Fibroblast of skin of left biceps (primary cell): Measurements from ENCODE around the gene PEX14.

Experiments
- DNase-seq, 2 experiments: peaks; one replicate each; pipeline ENCODE4 v3.0.0-alpha.2; 2013; ENCODE audit warnings: low read depth in 2 of 2

PEX14 gene

DNA sequence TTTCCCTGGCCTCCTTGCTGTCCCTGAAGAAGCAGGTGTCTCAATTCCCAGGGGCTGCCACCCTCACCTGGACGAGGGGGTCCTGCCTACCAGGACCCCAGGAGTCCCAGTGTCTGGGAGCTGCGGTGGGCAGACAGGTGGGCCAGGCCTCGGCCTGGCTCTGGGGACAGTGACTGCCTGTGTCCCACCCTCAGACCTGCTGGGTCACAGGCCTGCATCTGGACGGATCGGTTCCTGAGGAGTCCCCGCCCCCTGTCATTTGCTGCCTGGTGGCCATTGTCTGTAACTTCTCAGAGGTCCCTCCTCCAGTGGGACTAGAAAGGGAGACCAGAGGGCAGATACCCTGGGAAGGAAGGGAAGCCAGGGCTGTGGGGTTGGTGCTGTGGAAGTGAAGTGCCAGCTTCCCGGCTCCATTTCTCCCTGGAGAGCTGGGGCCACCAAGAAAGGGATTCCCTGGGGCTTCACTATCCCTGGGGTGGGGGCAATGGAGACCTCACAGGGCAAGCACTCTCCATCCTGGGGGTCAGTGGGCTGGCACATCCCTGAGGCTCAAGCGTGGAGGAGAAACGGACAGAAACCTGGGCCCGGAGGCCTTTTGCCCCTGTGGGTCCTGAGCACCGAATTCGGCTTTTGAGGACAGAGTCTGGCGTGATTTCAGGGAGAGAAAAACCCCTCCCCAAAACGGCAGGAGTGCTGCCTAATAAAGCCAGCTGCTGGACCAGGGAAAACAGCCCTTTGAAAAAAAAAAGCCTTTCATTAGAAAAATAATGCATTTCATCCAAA lies 157.3 kb downstream of the PEX14 start:
- no peak for DNase-seq

- DNase-seq: no peak
Measured at GRCh38 chr1:10632691-10633090, 157.9 kb downstream of the PEX14 start.

GRCh38 chr1:10633416-10633815 lies 158.7 kb downstream of the PEX14 start:
- DNase-seq: no peak

DNA sequence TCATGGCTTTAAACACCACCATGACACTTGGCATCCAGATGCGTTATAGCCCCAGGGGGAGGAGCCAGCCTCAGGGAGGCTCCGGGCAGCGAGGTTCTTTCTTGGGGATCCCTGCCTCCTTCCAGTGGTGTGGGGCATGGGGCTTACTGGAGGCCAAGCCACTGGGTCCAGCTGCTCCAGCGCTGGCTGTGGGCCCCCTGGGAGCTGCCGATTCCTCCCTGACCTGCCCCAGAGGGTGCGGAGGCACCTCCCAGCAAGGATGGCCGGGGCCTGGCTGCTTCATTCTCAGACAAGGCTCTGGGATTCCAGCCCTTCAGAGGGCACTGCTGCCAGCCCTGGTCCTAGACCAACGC lies 159.3 kb downstream of the PEX14 start:
- DNase-seq: no peak

DNA sequence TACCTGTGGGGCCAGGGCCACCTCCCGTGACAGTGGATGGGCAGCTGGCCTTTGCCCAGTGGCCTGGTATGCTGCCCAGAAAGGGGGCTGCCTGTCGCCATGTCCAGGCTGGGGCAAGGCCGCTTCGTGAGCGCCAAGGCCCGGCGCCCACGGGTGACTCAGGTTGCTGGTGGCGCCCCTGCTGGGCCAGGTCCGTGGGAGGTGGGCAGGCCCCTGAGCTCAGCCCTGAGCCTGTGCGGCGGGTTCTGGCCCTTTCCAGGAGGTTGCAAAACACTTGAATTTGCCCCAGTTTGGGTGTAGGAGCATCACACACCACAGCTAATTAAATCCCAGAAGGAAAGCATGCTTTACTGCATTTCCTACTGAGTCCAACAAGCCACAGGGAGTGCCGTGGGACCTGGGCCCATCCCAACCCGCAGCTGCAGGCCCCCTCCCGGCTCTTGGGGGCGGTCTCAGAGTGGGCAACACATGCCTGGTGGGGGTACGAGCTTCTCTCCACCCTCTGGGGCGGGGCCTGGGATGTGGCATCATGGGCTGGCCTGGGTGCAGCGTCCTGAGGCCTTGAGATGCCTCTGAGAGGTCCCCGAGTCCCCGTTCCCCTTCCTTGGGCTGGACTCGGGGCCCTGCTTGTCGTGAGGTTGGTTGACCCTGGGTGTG lies 159.8 kb downstream of the PEX14 start:
- no peak for DNase-seq

DNA sequence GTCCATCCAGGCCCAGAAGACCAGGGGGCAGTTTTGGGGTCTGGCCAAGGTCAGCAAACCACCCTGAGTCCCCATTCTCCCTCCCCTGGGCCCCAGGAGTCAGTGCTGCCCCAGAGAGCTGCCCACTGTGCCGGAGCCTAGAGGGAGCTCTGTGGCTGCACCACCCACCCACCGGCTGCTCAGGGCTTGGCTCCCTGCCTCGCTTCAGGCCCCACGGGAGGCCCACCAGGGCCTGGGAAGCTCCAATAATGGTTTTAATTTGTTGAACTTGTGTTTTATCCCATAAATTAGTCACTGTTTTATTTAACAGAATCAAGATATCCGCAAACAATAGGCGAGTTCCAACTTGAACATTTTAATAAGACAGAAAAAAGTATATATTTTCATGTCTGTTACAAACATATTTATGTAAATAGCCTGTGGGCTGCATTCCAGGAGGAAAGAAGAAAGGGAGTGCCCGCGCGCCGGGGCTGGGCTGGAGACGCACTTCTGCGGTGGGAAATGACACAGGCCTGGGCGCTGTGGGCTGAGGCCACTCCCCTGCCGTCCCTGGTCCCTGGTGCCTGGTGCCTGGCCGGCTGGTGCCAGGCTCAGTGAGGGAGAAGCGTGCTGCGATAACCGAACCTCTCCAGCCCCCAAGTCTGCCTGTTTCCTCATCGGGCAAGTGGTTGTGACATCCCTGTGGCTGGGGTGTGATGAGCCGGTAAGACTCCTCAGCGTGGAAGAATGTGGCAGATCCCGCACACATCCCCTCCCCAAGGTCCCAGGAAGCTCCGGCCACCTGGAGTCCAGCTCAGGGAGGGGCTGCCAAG lies 160.5 kb downstream of the PEX14 start:
- no peak for DNase-seq

DNA sequence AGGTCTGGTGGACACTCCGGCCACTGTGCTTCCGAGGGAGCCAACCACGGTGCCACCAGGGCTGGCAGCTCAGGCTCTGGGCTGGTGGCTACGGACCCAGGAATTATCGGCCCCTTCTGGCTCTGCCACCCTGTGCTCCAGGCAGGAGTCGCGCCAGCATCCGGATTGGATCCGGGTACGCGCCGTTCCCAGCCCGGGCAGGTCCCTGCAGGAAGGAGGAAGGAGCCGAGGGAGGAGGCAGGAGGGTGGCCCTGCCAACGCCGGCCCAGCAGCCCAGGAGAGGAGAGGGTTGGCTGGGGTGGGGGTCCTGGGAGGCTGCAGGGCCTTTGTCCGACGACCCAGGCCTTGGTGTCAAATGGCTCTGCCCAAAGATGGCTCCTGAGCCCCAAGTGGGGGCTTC lies 161.2 kb downstream of the PEX14 start:
- DNase-seq: no peak

DNA sequence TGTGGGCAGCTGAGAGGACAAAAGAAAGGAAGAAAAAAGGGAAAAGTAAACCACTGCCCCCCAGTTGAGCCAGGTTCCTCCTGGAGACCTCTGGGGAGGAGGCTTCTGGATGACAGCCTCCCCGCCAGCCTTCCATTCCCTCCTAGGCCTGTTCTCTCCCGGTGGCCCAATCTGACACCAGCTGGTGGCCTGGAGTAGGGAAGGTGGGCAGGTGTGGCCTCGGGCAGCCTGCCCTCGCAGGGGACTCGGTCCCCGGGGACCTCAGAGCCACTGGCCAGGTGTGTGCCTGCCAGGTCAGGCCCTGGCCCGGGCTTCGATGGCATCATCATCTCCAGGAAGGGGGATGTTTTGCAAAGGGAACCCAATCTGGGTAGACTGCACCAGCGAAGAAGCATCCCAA lies 162.7 kb downstream of the PEX14 start:
- no peak for DNase-seq

GRCh38 chr1:10637834-10638558 lies 163.2 kb downstream of the PEX14 start:
- no peak for DNase-seq

DNA sequence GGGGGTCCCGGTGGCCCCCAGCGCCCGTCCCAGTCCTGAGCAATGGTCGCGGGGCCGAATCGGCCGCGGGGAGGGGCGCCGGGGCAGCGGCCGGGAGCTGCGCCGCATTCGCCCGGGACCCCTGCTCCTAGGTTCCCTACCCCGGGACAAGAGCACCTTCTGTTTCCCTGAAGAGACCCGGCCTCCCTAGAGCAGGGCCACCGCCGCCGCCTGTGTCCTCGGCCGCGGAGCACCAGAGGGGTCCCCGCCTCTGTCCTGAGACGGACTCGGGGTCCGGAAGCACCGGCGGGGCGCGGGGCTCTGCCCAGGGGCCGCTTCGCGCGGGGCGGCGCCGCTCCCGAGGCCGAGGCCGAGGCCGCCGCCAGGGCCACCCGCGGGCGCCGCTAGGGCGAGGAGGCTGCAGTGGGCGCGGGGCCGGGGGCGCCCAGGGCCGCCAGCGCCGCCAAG lies 163.8 kb downstream of the PEX14 start:
- DNase-seq: no peak

DNA sequence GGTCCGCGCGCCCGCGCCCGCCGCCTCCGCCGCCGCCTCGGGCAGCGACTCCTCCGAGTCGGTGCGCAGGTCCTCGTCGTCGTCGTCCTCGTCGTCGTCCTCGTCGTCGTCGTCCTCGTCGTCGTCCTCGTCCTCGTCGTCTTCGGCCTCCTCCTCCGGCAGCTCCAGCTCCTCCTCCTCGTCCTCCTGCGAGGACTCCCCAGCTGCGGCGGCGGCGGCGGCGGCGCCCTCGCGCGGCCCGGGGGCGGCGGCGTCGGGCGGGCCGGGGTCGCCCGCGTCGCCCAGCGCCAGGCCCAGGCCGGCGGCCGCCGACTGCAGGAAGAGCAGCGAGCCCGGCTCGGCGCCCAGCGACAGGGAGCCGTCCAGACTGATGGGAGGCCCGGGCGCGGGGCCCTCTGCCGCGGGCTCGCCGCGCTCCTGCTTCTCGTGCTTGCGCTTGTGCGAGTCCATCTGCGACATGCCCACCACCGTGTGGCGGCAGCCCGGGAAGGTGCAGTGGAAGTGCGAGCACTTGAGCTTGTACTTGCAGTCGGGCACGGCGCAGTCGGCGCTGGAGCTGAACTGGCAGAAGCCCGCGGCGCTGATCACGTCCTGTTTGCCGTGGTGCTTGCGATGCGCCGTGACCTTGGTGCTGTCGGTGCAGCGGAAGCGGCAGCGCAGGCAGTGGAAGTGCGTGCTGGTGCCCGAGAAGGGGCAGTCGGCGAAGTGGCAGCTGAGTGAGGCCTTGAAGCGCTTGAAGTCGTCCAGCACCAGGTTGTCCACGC lies 164.4 kb downstream of the PEX14 start:
- DNase-seq: no peak

- no peak for DNase-seq
Measured at GRCh38 chr1:10639775-10640578, 165.2 kb downstream of the PEX14 start.

DNA sequence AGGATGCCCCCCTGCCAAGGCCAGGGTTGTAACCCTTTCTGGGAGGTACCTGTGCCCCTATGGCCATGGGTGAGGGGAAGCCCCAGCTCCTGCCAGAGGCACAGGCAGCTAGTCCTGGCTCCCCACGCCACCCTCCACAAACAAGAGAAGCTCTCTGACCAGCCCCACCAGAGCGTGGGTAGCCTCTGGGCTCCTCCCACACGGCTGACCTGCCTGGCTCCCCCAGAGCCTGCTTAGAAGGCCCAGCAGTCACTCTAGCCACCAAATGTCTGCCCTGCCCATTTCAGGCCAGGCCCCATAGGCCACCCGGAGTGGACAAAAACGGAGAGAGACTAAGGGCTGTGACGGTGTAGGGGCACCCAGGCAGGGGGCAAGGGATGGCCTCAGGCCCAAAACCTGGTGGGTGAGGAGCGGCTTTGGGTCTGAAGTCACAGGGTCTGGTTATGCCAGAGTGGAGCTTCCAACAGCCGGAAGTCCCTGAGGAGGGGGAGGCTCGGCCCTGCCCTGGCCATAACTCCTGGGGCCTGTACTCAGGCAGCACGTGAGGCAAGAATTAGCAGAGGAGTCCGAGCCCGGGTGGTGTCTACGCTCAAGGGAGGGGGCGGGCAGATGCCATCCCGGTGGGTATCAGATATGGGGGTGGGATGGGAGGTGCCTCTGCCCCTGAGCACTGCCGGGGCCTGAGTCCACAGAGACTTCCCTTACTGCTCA lies 166.2 kb downstream of the PEX14 start:
- no peak for DNase-seq

- DNase-seq: no peak
Measured at GRCh38 chr1:10641976-10642375, 167.2 kb downstream of the PEX14 start.

- no peak for DNase-seq
Measured at GRCh38 chr1:10642403-10643080, 167.8 kb downstream of the PEX14 start.

DNA sequence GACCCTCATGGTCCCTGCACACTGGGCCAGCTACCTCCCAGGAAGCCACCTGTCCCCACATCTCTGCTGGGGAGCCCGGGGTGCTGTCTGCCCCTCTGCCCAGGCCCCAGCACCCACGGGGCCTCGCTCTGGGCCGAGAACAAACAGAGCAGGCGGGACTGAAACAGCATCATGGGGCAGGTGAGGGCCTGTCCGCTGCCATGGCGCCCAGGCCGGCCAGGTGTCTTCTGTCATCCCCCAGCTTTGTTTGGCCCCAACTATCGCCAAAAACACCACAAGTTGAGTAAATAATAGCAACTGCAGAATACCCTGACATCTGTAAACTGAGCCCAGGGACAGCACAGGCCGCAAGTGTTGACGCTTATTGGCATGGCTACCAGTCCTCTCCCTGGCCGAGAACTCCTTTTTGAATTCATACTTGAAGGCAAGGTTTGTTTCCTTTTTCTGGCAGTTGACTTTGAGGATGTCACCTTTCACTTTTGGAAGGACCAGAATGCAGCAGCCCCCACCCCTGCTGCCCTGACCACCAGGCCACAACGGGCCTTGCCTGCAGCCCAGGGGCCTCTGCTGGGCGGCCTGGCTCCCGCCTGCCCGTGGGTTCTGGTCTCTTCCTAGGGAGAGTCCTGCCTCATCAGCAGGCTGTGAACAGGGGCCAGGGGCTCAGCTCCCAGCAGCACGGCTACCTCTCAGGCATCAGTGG lies 169.0 kb downstream of the PEX14 start:
- DNase-seq: no peak

- DNase-seq: no peak
Measured at GRCh38 chr1:10644307-10645128, 169.8 kb downstream of the PEX14 start.
